ENCODE data around the gene EFCAB6.

The EFCAB6 gene

GRCh38 chr22:43828998-43829782, 17.1 kb upstream of the EFCAB6 start:
- no peak for DNase-seq (ENCODE audit: low spot score)
- TF ChIP-seq CTCF (IDR thresholded peaks at IDR 0.05; ENCODE audit: extremely low read depth, missing control alignments), result no peak

- no peak for TF ChIP-seq CTCF (IDR thresholded peaks at IDR 0.05; ENCODE audit: extremely low read depth, missing control alignments)
- no peak for DNase-seq (ENCODE audit: low spot score)
These were observed 16.6 kb upstream of the EFCAB6 start for GRCh38 chr22:43828725-43828997.

GRCh38 chr22:43827926-43828724, 16.0 kb upstream of the EFCAB6 start:
- TF ChIP-seq CTCF (IDR thresholded peaks at IDR 0.05; ENCODE audit: extremely low read depth, missing control alignments), result no peak
- DNase-seq (ENCODE audit: low spot score), result no peak

- DNase-seq (ENCODE audit: low spot score), result no peak
- no peak for TF ChIP-seq CTCF (IDR thresholded peaks at IDR 0.05; ENCODE audit: extremely low read depth, missing control alignments)
These were observed 15.1 kb upstream of the EFCAB6 start for GRCh38 chr22:43827003-43827735.

- peak; percentile 5 for TF ChIP-seq CTCF (IDR thresholded peaks at IDR 0.05; ENCODE audit: extremely low read depth, missing control alignments)
- DNase-seq (ENCODE audit: low spot score), result no peak
These were observed 14.3 kb upstream of the EFCAB6 start for GRCh38 chr22:43826142-43827002.

GRCh38 chr22:43825651-43826050, 13.5 kb upstream of the EFCAB6 start:
- no peak for TF ChIP-seq CTCF (IDR thresholded peaks at IDR 0.05; ENCODE audit: extremely low read depth, missing control alignments)
- DNase-seq (ENCODE audit: low spot score), result no peak

Measured in GM20000 (cell line).